B cell (primary cell): ENCODE results near the gene PLGRKT. TPM values are rescaled to one million over a fixed set of nuclear protein-coding genes. Genes with fewer than 3 reads are reported as not detected.

ENCODE experiments used
- ATAC-seq: fragments of 200-7000 bp; cut with Tn5 transposase; one replicate; pipeline ENCODE4 v1.10.0; 2021; ENCODE audit warnings: low read depth, mild to moderate bottlenecking, moderate number of reproducible peaks, moderate library complexity
- CTCF ChIA-PET: fragments of 350-600 bp; sonication (Branson Sonifier 250); formaldehyde crosslinking; loops from one replicate; lab custom pipeline; 2021; ENCODE audit warnings: antibody characterized with exemption, inconsistent platforms; lab: Charles Lee
- POLR2A ChIA-PET: fragments of 350-600 bp; sonication (Branson Sonifier 250); formaldehyde crosslinking; loops from one replicate; lab custom pipeline; 2021; ENCODE audit warnings: antibody characterized with exemption; lab: Charles Lee
- DNase-seq: peaks from one replicate; pipeline ENCODE4 v3.0.0; 2013
- H2AFZ ChIP-seq: 2 replicates; pipeline ENCODE4 v1.6.1; 2012; ENCODE audit warnings: mild to moderate bottlenecking, low read depth, low read length; ENCODE audit not compliant: insufficient read depth, poor library complexity, severe bottlenecking
- H3K27ac ChIP-seq, 2 donors: 1 replicate in 1 of 2; 2 replicates in 1 of 2; pipeline ENCODE4 v1.5.1; 2012 to 2013; ENCODE audit warnings: low read length in 2 of 2, mild to moderate bottlenecking in 2 of 2, moderate library complexity in 1 of 2
- H3K27me3 ChIP-seq, 4 experiments: fragments of 200-600 bp in 1 of 4; sonication (generic) in 1 of 4; replicated peaks in 1 of 4; 1 replicate in 2 of 4; 2 replicates in 2 of 4; pipeline versions ENCODE4 v1.6.1 to v1.7.0; 2013 to 2016; ENCODE audit warnings: low read length in 3 of 4, mild to moderate bottlenecking in 2 of 4, mixed read lengths in 1 of 4, moderate library complexity in 1 of 4; ENCODE audit not compliant: insufficient read depth in 4 of 4, control insufficient read depth in 3 of 4; ENCODE audit errors: control extremely low read depth in 1 of 4
- H3K36me3 ChIP-seq, 2 experiments: replicated peaks in 1 of 2; 1 replicate in 1 of 2; 2 replicates in 1 of 2; pipeline versions ENCODE4 v1.6.1 to v1.7.1; 2013; ENCODE audit warnings: low read length in 1 of 2; ENCODE audit not compliant: insufficient read depth in 2 of 2, control insufficient read depth in 1 of 2; ENCODE audit errors: control extremely low read depth in 1 of 2, extremely low read depth in 1 of 2
- H3K4me1 ChIP-seq, 2 donors: fragments of 200-600 bp in 1 of 2; sonication (generic) in 1 of 2; 1 replicate in 1 of 2; 2 replicates in 1 of 2; pipeline versions ENCODE4 v1.5.1 to v1.6.1; 2013 to 2017; ENCODE audit warnings: low read length in 2 of 2; ENCODE audit not compliant: control insufficient read depth in 2 of 2, insufficient read depth in 2 of 2
- H3K4me2 ChIP-seq: replicated peaks from 2 replicates; pipeline ENCODE3; 2012; ENCODE audit warnings: mild to moderate bottlenecking, low read depth, low read length; ENCODE audit not compliant: poor library complexity, severe bottlenecking
- H3K4me3 ChIP-seq, 5 experiments: fragments of 200-600 bp in 1 of 5; sonication (generic) in 1 of 5; 1 replicate in 3 of 5; 2 replicates in 2 of 5; pipeline versions ENCODE4 v1.5.1 to v1.7.0; 2011 to 2016; ENCODE audit warnings: low read length in 4 of 5, mild to moderate bottlenecking in 4 of 5, low read depth in 2 of 5, control low read depth in 1 of 5, moderate library complexity in 1 of 5; ENCODE audit not compliant: insufficient read depth in 1 of 5; ENCODE audit errors: control extremely low read depth in 1 of 5, extremely low read depth in 1 of 5
- H3K79me2 ChIP-seq: fragments of 200-600 bp; sonication (generic); one replicate; pipeline ENCODE4 v1.6.0; 2016; ENCODE audit warnings: low read length; ENCODE audit not compliant: control insufficient read depth, insufficient read depth
- H3K9ac ChIP-seq: fragments of 200-600 bp; sonication (generic); 2 replicates; pipeline ENCODE4 v1.6.1; 2017; ENCODE audit warnings: mild to moderate bottlenecking, low read length, moderate library complexity
- H3K9me3 ChIP-seq, 3 donors: one replicate each; pipeline versions ENCODE4 v1.6.1 to v1.7.1; 2013; ENCODE audit warnings: low read length in 2 of 3; ENCODE audit not compliant: control insufficient read depth in 2 of 3, insufficient read depth in 1 of 3; ENCODE audit errors: control extremely low read depth in 1 of 3
- H4K20me1 ChIP-seq: 2 replicates; pipeline ENCODE4 v1.6.0; 2012; ENCODE audit warnings: mild to moderate bottlenecking, low read length; ENCODE audit not compliant: insufficient read depth, control insufficient read depth, poor library complexity, severe bottlenecking
- H3K27ac Mint-ChIP-seq: one replicate; pipeline ENCODE4 v1.8.0; 2021; ENCODE audit warnings: mixed read lengths
- H3K27me3 Mint-ChIP-seq: one replicate; pipeline ENCODE4 v1.8.0; 2021; ENCODE audit warnings: mixed read lengths
- H3K4me1 Mint-ChIP-seq: one replicate; pipeline ENCODE4 v1.8.0; 2021; ENCODE audit warnings: mixed read lengths
- H3K4me3 Mint-ChIP-seq: one replicate; pipeline ENCODE4 v1.8.0; 2021; ENCODE audit warnings: mixed read lengths
- H3K9me3 Mint-ChIP-seq: one replicate; pipeline ENCODE4 v1.8.0; 2022; ENCODE audit warnings: mixed read lengths; ENCODE audit not compliant: insufficient read depth
- EZH2 ChIP-seq: IDR thresholded peaks from 2 replicates; pipeline ENCODE4 v1.6.1; 2012; ENCODE audit warnings: borderline replicate concordance, low read depth, mild to moderate bottlenecking, moderate library complexity, low read length; ENCODE audit not compliant: insufficient read depth, poor library complexity, severe bottlenecking
- WGBS: methylation state at CpG from one replicate; pipeline ENCODE4 v1.1.5; 2013; ENCODE audit warnings: missing lambda C conversion rate; ENCODE audit not compliant: insufficient coverage; 5-methylcytosine and 5-hydroxymethylcytosine counted together
- intact Hi-C: fragments of 100-400 bp; cut with micrococcal nuclease; formaldehyde crosslinking; loops from one replicate; pipeline ENCODE4 v1.10.0; 2022
- polyA plus RNA-seq: library from polyadenylated mRNA; depleted of rRNA; stranded (reverse); fragments of >200 nt; gene quantifications from 2 replicates; pipeline ENCODE4 v1.2.3, GENCODE V29; 2012
- total RNA-seq, 2 donors: library from RNA; stranded (reverse); fragments of 120-200 nt in 1 of 2; gene quantifications; 1 replicate in 1 of 2; 2 replicates in 1 of 2; pipeline versions ENCODE4 v1.2.3 to v1.2.4, GENCODE V29; 2013 to 2022
- TF ChIP-seq, protein P1 (sequence below): fragments of 200-600 bp; IDR thresholded peaks from one replicate; pipeline ENCODE4 v1.8.0; 2022; ENCODE audit warnings: antibody characterized with exemption, mild to moderate bottlenecking

The PLGRKT gene
- total and polyA plus RNA-seq, 2 donors (not counting 1 experiment from before 2014, with no cell fraction given): 8.4 to 11.0 TPM

- POLR2A ChIA-PET: no interaction called here
- H2AFZ ChIP-seq: no peak overlapping the region
- peaks cover 31% of the 10 kb centered on the region for H3K4me1 Mint-ChIP-seq
Measured at GRCh38 chr9:5443850-5444249, 6.1 kb upstream of the PLGRKT start.

GRCh38 chr9:5442400-5443011, 4.8 kb upstream of the PLGRKT start:
- Histone ChIP-seq H4K20me1 (no peaks in the 10 kb centered on the region), H3K36me3 (no peaks in the 10 kb centered on the region), H3K4me3 (no peak overlapping the region), H2AFZ (no peak overlapping the region), H3K4me2 (no peak overlapping the region), H3K79me2 (no peaks in the 10 kb centered on the region), H3K4me1 (peaks cover 13 to 16% of the 10 kb centered on the region in 2 donors), H3K9ac (no peak overlapping the region), H3K27me3 (no peaks in the 10 kb centered on the region), H3K9me3 (no peaks in the 10 kb centered on the region), H3K27ac (no peak overlapping the region)
- peak; percentile 68 for DNase-seq
- POLR2A ChIA-PET: no interaction called here
- ATAC-seq: no peak
- Mint-ChIP-seq H3K27me3 (no peaks in the 10 kb centered on the region), H3K9me3 (no peaks in the 10 kb centered on the region), H3K27ac (no peak overlapping the region), H3K4me3 (no peak overlapping the region), H3K4me1 (peaks cover 43% of the 10 kb centered on the region)
- no peak for TF ChIP-seq EZH2
- TF ChIP-seq, protein P1, sequence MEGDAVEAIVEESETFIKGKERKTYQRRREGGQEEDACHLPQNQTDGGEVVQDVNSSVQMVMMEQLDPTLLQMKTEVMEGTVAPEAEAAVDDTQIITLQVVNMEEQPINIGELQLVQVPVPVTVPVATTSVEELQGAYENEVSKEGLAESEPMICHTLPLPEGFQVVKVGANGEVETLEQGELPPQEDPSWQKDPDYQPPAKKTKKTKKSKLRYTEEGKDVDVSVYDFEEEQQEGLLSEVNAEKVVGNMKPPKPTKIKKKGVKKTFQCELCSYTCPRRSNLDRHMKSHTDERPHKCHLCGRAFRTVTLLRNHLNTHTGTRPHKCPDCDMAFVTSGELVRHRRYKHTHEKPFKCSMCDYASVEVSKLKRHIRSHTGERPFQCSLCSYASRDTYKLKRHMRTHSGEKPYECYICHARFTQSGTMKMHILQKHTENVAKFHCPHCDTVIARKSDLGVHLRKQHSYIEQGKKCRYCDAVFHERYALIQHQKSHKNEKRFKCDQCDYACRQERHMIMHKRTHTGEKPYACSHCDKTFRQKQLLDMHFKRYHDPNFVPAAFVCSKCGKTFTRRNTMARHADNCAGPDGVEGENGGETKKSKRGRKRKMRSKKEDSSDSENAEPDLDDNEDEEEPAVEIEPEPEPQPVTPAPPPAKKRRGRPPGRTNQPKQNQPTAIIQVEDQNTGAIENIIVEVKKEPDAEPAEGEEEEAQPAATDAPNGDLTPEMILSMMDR: peak; percentile 72
- CTCF ChIA-PET: interaction anchor here (0.7 to 8.4 kb wide), 18 partner anchors 8 to 683 kb away, joined by 3 to 107 read pairs (median 5); partner anchors contain the start of genes CD274 and INSL6
- intact Hi-C loops: loop anchor here (1.0 to 10.0 kb wide), 3 partner anchors 8 to 256 kb away; partner anchors contain the start of genes CD274 and RLN1
- WGBS: 100% methylated on average over 1 of the region's 2 CpGs

More at GRCh38 chr9:5443850-5444249, 6.1 kb upstream of the PLGRKT start:
- WGBS: 60% methylated on average over 2 of the region's 2 CpGs
- Histone ChIP-seq H4K20me1 (no peaks in the 10 kb centered on the region), H3K9me3 (no peaks in the 10 kb centered on the region), H3K9ac (no peak overlapping the region), H3K27ac (no peak overlapping the region), H3K4me2 (no peak overlapping the region), H3K79me2 (no peaks in the 10 kb centered on the region), H3K36me3 (no peaks in the 10 kb centered on the region), H3K4me3 (no peak overlapping the region), H3K27me3 (no peaks in the 10 kb centered on the region), H3K4me1 (peaks cover 5 to 7% of the 10 kb centered on the region in 2 donors)
- TF ChIP-seq EZH2: no peak
- TF ChIP-seq, protein P1: no peak
- ATAC-seq: no peak
- H3K27ac Mint-ChIP-seq: no peak overlapping the region
- no peaks in the 10 kb centered on the region for H3K9me3 Mint-ChIP-seq
- H3K27me3 Mint-ChIP-seq: no peaks in the 10 kb centered on the region
- intact Hi-C loops: loop anchor here (10.0 kb wide), 1 partner anchor 109 kb away; the partner anchor contains the start of gene RLN1
- H3K4me3 Mint-ChIP-seq: no peak overlapping the region
- CTCF ChIA-PET: interaction anchor here (2.3 to 8.4 kb wide), 5 partner anchors 140 to 684 kb away, joined by 13 to 107 read pairs (median 21); partner anchors contain the start of gene INSL6
- DNase-seq: no peak
